Measurements from ENCODE around the gene NOL9.

NOL9 gene

GRCh38 chr1:6536291-6536690, 18.0 kb downstream of the NOL9 start:
- H3K27ac ChIP-seq, result no peak overlapping the region
- TF ChIP-seq CTCF (conservative IDR thresholded peaks at IDR 0.05) (no peak), ZFX (IDR thresholded peaks at IDR 0.05) (no peak)

- TF ChIP-seq ZFX (IDR thresholded peaks at IDR 0.05), result no peak
- no peak for TF ChIP-seq CTCF (conservative IDR thresholded peaks at IDR 0.05)
Measured at GRCh38 chr1:6535214-6535613, 19.1 kb downstream of the NOL9 start.

GRCh38 chr1:6534248-6534822, 20.0 kb downstream of the NOL9 start:
- TF ChIP-seq ZFX (IDR thresholded peaks at IDR 0.05) (no peak), CTCF (conservative IDR thresholded peaks at IDR 0.05) (no peak)
- no peak overlapping the region for H3K27ac ChIP-seq

More at GRCh38 chr1:6535214-6535613, 19.1 kb downstream of the NOL9 start:
- no peak overlapping the region for H3K27ac ChIP-seq

- TF ChIP-seq ZFX (IDR thresholded peaks at IDR 0.05) (no peak), CTCF (conservative IDR thresholded peaks at IDR 0.05) (no peak)
- no peak overlapping the region for H3K27ac ChIP-seq
Measured at GRCh38 chr1:6531996-6532395, 22.3 kb downstream of the NOL9 start.

- no peak for TF ChIP-seq CTCF (conservative IDR thresholded peaks at IDR 0.05)
- no peak for TF ChIP-seq ZFX (IDR thresholded peaks at IDR 0.05)
- H3K27ac ChIP-seq, result no peak overlapping the region
Measured at GRCh38 chr1:6530504-6531160, 23.7 kb downstream of the NOL9 start.

GRCh38 chr1:6528492-6528891, 25.8 kb downstream of the NOL9 start:
- TF ChIP-seq ZFX (IDR thresholded peaks at IDR 0.05) (no peak), CTCF (conservative IDR thresholded peaks at IDR 0.05) (no peak)
- H3K27ac ChIP-seq, result no peak overlapping the region

GRCh38 chr1:6526316-6526715, 28.0 kb downstream of the NOL9 start:
- TF ChIP-seq CTCF (conservative IDR thresholded peaks at IDR 0.05) (no peak), ZFX (IDR thresholded peaks at IDR 0.05) (no peak)

More at GRCh38 chr1:6526316-6526715, 28.0 kb downstream of the NOL9 start:
- H3K27ac ChIP-seq, result no peak overlapping the region
